ENCODE measurements around the gene TP53AIP1.

Gene TP53AIP1

DNA sequence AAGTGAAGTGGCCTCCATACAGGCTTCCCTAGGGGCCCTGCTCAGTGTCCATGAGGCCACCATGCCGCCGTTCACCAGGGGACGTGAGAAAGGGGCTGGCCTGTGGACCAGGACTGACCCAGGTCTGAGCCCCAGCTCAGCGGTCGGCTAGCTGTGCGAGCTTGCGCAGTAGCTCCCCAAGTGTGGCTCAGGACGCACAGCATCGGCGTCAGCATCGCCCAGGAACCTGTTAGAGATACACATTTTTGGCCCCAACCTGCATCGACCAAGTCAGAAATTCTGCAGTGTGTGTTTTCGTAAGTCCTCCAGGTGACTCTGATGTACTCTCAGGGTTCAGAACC lies 429 bp downstream of the TP53AIP1 start:
- no peak for DNase-seq

DNA sequence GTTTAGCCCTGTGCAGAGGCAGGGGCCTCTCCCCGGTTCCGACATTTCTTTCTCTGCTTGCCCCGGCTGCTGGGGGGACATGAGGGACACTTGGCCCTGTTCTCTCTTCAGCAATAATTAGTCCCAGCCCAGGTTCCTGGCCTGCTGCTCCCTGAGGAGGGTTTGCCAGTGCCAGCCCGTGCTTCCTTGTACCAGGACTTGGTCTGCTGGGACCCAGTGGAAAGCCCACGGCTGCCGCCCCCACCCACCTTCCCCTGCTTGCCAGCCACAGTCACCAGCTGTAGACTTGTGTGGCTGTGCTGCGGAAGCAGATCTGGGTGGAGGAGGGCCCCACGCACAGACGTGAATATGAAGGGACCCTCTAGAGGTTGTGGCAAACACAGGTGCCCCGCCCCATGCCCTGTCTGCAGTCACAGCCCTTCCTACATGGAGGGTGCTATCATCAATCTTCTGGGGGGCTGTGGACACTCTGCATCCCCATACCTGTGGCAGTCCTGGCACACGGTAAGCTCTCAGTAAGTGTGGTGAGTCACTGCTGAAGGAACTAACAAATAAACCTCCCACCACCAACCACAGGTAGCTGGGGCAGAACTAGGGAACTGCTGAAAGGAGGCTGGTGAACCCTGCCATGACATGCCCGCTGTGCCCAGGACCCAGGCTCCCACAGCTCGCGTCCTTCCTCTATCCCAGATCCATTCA lies 949 bp downstream of the TP53AIP1 start:
- DNase-seq, result no peak

GRCh38 chr11:128941110-128941509 lies 1.6 kb downstream of the TP53AIP1 start:
- DNase-seq, result no peak

DNA sequence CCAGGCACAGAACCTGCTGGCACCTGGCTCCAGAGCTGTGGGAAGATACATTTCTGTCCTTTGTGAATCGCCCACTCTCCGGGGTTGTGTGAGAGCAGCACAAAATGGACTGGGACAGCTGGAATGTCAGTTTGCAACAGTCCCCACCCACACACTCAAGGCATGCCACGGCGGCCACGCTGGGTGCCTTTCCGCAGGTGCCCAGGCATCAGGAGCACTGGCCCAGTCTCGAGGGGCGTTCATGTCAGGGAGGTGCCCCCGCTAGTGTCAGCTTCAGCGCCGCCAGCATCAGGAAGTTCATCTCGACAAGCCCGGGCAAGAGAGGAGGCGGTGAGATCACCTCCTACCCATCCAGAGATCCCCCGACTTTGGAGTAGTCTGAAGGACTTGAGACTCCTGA lies 2.1 kb downstream of the TP53AIP1 start:
- no peak for DNase-seq

GRCh38 chr11:128940156-128940555 lies 2.5 kb downstream of the TP53AIP1 start:
- DNase-seq, result no peak

- DNase-seq, result no peak
These were observed 3.1 kb downstream of the TP53AIP1 start for GRCh38 chr11:128939591-128939990.

DNA sequence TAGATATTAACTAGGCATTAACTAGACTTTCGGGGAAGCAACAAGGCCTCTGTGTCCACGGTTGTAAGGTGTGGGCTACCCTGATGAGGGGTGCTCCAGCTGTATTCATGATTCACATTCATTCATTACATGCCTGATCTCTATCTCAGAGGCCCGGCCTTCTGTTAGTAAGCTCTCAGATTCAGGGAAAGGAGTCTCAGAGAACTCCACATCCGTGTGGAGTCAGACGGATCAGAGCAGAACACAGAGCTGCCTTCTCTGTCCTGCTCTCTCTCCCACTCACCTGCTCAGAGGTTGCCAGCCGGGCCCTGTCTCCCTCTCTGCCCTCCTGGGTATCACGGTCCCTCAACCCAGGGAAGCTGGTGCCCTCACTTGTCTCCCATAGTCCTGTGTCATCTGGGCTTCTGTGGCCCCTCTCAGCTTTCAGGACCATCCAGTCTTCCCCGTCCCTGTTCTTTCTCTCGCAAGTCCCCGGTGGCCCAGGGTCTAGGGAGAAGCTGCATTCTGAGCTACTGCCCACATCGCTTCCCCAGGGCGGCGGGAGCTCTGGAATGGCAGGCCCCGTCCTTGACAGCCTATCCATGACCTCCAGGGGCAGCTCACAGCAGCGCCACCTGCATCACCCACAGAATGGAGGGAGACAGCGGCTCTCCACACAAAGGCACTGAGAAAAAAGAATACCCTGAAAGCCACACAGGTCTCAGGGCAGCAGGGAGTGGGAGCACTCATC lies 4.3 kb downstream of the TP53AIP1 start:
- DNase-seq, result no peak

- no peak for DNase-seq
These were observed 5.2 kb downstream of the TP53AIP1 start for GRCh38 chr11:128937480-128937879.

- DNase-seq, result no peak
These were observed 5.9 kb downstream of the TP53AIP1 start for GRCh38 chr11:128936606-128937251.

GRCh38 chr11:128934926-128935325 lies 7.7 kb downstream of the TP53AIP1 start:
- DNase-seq, result no peak

GRCh38 chr11:128934351-128934750 lies 8.3 kb downstream of the TP53AIP1 start:
- DNase-seq, result no peak

GRCh38 chr11:128933481-128934178 lies 9.0 kb downstream of the TP53AIP1 start:
- DNase-seq, result no peak

DNA sequence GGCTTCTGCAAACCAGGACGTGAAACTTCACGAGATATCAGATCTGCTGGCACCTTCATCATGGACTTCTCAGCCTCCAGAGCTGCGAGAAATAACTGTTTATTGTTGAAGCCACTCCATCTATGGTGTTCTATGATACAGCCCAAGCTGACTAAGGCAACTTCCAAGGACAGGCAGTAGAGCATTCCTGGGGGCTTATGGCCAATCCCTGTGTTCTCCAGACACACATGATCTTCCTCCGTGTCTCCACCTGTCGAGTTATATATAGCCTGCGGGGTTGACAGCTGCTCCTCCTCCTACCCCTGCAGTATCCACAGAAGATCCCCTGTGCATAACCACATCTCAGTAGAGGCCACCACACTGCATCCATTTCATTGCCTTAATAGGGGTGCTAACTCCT lies 11.0 kb downstream of the TP53AIP1 start:
- DNase-seq, result no peak

DNA sequence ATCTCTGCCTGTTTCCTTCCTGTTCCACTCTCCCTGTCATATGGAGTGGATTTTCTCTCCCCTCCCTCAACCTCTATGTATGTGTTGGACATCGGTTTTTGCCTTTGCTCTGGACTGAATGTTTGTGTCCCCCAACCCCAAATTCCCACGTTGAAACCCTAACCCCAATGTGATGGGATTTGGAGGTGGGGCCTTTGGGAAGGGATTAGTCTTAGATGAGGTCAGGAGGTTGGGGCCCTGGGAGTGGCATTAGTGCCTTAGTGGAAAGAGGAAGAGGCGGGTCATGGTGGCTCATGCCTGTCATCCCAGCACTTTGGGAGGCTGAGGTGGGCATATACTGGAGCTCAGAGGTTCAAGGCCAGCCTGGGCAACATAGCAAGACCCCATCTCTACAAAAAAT lies 11.6 kb downstream of the TP53AIP1 start:
- no peak for DNase-seq

GRCh38 chr11:128929991-128930390 lies 12.7 kb downstream of the TP53AIP1 start:
- DNase-seq, result no peak

GRCh38 chr11:128929468-128929867 lies 13.2 kb downstream of the TP53AIP1 start:
- DNase-seq, result no peak

DNA sequence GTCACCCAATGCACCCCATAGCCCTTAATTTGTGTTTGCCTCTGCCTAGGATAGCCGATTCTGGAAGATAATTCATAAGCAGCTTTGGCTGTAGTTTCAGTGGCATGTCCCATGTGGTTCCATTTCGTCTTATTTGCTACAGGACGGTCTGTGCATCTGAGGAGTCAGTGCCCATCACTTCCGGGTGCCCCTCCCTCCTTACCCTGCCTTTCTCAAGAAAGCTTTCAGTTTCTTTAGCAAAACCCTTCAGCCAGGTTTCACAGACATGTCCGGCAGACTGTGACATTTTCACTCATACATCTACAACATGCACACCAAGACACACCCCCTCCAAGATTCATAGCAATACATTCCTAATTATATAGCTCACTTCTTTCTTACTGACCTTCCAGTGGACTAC lies 14.3 kb downstream of the TP53AIP1 start:
- DNase-seq, result no peak

- no peak for DNase-seq
These were observed 14.9 kb downstream of the TP53AIP1 start for GRCh38 chr11:128927683-128928336.

- no peak for DNase-seq
These were observed 15.6 kb downstream of the TP53AIP1 start for GRCh38 chr11:128927108-128927461.

DNA sequence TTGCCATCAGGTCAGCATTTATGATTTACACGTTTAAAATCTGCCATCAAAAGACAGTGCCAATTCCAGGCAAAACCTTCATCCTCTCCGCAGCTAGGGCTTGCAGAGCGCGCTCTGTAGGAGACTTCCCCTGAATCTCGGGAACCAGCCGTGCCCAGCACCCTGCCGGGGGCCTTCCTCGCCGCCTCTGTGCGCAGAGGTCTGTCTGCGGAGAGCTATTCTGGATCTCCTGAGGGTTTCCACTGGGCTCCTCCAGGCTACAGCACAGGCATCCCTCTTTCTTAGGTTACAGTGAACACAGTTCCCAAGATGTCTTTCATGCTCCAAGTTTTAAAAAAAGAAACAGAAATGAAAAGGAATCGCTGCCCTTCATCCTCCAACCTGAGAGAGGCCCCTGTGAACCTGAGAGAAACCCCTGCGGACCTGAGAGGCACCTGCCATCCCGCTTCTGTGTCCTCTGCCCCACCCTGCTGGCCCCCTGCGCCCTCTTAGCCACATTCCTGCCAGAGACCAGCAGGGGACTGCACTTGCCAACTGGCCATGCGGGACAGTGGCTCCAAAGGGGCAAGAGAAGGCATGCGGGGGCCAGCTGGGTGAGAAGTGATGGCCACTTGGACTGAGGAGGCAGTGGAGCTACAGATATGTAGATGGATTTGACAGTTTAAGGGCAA lies 16.1 kb downstream of the TP53AIP1 start:
- DNase-seq, result no peak

DNA sequence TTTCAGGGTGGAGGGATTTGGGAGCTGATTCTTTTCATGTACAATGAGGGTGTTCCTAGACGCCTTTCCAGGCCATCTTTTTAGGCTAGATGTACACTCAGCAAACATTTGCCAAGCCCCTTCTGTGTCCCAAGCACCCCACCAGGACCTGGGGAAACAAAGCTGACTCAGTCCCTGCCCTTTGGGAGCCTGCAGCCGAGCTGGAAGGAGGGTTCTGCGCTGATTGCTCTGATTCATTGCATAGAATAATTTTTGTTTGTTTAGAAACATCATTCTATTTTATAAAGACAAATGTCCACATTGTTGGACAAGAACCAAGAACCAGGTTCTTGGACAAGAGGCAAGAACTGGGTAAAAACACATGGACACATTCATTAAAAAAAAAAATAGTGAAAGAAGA lies 16.7 kb downstream of the TP53AIP1 start:
- DNase-seq, result no peak

GRCh38 chr11:128925250-128925600 lies 17.4 kb downstream of the TP53AIP1 start:
- no peak for DNase-seq
